ENCODE data around the gene TMEM119.

- TF ChIP-seq PTBP1 (IDR thresholded peaks at IDR 0.05; ENCODE audit: low read depth, low read length, poor library complexity, severe bottlenecking), result no peak
- TF ChIP-seq FOSL1 (CRISPR knock-in tag; IDR thresholded peaks at IDR 0.05; ENCODE audit: borderline replicate concordance), result no peak
- TF ChIP-seq PBX3 (CRISPR knock-in tag; IDR thresholded peaks at IDR 0.05; ENCODE audit: borderline replicate concordance), result no peak
- TF ChIP-seq CBX5 (CRISPR knock-in tag; IDR thresholded peaks at IDR 0.05; ENCODE audit: borderline replicate concordance), result no peak
- no peak for TF ChIP-seq TCF12 (IDR thresholded peaks at IDR 0.05)
- TF ChIP-seq TCF12 (CRISPR knock-in tag; IDR thresholded peaks at IDR 0.05), result no peak
- no peak for TF ChIP-seq ZNF674 (CRISPR knock-in tag; IDR thresholded peaks at IDR 0.05; ENCODE audit: low read depth)
- no peak for TF ChIP-seq CTCF (CRISPR knock-in tag; IDR thresholded peaks at IDR 0.05)
Measured at GRCh38 chr12:108606492-108606891, 8.6 kb upstream of the TMEM119 start.
